H54 (cell line): Measurements from ENCODE around the gene GNAQ.
A peak's percentile ranks its signal among the peaks of the same experiment; 100 is the strongest.

Experiments
- DNase-seq: peaks from one replicate; pipeline ENCODE4 v3.0.0; 2011; ENCODE audit warnings: low spot score, mixed read lengths; ENCODE audit not compliant: insufficient read length
- FAIRE-seq: peaks from 3 replicates; lab custom pipeline; 2011; peaks lifted over from hg19 to GRCh38; lab: Jason Lieb, UNC
- POLR2A ChIP-seq: IDR thresholded peaks from 2 replicates; pipeline ENCODE4 v1.6.1; 2011; ENCODE audit warnings: low read depth, mild to moderate bottlenecking, low read length

GNAQ gene

DNA sequence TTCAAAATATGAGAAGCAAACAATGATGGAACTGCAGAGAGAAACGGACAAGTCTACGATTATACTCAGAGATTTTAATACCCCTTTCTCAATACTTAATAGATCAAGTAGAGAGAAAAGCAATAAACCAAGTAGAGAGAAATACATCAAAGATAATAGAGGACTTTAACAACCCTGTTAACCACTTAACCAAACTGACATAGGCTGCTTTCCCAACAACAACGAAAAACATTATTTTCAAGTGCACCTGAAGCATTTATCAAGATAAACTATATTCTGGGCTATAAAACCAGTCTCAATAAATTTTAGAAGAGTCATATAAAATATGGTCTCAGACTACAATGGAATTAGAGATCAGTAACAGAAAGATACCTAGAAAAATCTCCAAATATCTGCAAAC, 67.4 kb downstream of the GNAQ start:
- no peak for DNase-seq
- peak; percentile 65 for FAIRE-seq
- no peak for TF ChIP-seq POLR2A

- DNase-seq: no peak
- TF ChIP-seq POLR2A: no peak
- FAIRE-seq: peak; percentile 94
These were observed 70.1 kb downstream of the GNAQ start for GRCh38 chr9:77961541-77961940.

GRCh38 chr9:77960356-77961153, 71.1 kb downstream of the GNAQ start:
- TF ChIP-seq POLR2A: no peak
- DNase-seq: no peak
- FAIRE-seq: no peak

DNA sequence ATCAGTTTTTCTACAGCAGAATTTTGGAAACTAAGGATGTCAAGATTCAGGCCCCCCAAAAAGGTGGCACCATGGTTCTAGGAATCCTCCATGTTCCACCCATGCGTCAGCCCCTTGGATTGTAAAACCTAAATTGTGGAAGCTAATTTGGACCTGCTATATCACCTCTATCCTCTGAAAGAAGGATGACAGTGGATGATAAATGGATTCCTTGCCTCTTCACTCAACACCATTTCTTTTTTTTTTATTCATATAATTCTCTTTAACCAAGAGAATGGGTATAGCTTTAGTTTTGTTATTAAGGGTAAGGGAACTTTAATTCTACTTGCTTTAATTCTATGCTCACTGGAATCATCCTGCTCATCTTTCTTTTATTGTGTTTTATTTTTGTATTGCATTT, 71.8 kb downstream of the GNAQ start:
- TF ChIP-seq POLR2A: no peak
- DNase-seq (no peak), FAIRE-seq (no peak)

DNA sequence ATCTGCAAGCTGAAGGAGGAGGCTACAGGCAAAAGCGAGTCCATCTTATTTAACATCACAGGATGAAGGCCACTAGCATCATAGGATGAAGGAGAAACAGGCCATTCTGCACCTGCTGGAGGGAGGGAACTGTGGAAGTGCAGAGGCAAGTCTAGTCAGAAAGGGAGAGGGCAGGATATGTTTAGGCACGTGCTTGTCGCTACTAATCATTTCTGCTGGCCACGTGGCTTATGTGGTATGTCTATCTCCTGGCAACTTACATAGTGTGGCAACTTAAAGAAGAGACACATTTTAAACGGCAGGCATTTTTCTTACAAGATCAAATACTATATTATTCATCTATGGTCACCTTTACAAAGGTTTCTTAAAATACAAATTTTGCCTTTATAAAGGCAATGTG, 74.0 kb downstream of the GNAQ start:
- TF ChIP-seq POLR2A: no peak
- no peak for DNase-seq
- peak; percentile 84 for FAIRE-seq

- TF ChIP-seq POLR2A: no peak
- FAIRE-seq: no peak
- no peak for DNase-seq
These were observed 75.1 kb downstream of the GNAQ start for GRCh38 chr9:77956555-77956954.

DNA sequence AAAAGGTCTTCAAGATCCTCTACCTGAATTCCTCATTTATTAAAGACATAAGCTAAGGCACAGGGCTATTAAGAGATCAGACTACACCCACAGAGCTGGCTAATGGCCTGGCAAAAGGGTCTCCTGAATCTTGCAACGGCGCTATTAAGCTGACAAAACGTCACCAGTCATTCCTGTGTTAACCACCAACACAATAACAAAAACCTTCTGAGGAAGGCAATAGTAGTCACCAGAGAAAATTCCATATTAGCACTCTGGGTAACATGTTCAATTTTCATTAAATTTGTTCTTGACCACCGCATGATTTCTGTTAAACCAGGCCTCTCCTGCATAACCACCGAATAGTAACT, 77.0 kb downstream of the GNAQ start:
- DNase-seq (no peak), FAIRE-seq (no peak)
- no peak for TF ChIP-seq POLR2A

DNA sequence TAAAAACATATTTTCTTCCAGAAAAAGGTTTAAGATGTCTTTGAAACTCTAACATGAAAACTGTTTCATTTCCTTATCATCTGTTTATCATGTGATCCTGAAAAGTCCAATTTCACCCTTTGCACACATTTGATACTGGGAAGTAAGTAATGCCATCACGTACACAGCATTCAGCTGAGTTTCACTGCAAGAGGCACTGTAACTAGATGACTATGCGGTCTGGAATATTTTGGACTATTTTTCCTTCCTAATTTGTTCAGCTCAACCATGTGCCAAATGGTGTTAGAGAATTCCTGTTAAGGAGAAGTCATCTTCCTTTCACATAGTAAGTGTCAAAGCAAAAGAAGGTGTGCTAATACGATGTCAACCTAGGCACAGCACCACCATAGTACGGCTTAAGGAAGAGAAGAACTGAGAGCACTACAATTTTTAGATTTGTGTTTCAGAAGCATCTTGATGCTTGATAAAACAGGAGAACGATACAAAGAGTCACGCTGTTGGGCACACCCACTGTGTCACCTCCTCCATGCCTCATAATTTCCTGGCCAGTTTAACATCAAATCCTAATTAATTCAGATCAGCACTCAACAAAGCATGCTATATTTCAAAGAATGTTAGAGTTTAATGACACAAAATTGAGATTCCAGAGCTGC, 77.5 kb downstream of the GNAQ start:
- FAIRE-seq (peak; percentile 84), DNase-seq (no peak)
- TF ChIP-seq POLR2A: no peak

- no peak for TF ChIP-seq POLR2A
- DNase-seq (no peak), FAIRE-seq (no peak)
These were observed 78.0 kb downstream of the GNAQ start for GRCh38 chr9:77953590-77953989.

DNA sequence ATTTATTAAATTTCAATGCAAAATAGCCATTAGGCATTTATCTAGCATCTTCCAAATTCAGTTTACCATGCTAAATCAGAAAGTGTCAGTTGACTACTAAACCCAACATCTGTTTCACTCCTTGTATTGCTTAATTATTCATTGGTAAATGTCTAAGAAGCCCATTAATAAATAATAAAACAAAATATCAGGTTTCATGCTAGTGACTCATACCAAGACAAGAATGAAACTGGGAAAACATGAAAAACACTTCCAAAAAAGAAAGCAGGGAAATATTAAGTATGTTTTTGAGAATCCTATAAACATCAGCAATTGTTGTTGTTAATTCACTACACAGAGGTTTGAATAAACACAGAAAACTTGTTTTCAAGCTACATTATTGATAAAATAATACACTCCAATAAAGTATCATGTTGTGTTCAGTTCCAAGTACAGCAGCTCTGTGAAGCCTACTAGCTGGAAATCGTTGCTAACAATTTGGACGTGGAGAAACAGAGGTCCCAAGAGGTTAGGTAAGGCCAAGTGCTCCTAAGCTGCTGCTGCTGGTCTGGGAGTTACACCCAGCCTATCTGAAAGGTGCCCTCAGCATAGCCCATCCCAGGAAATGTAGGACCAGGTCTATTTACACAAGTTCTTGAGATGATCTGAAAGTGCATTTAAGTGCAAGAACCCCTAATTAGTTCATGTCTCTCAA, 78.8 kb downstream of the GNAQ start:
- no peak for TF ChIP-seq POLR2A
- FAIRE-seq: peak; percentile 23
- DNase-seq: no peak

- DNase-seq (no peak), FAIRE-seq (no peak)
- TF ChIP-seq POLR2A: no peak
These were observed 80.2 kb downstream of the GNAQ start for GRCh38 chr9:77951369-77951768.

GRCh38 chr9:77949751-77950436, 81.7 kb downstream of the GNAQ start:
- FAIRE-seq (peak; percentile 57), DNase-seq (no peak)
- no peak for TF ChIP-seq POLR2A

GRCh38 chr9:77947651-77948050, 84.0 kb downstream of the GNAQ start:
- no peak for TF ChIP-seq POLR2A
- no peak for FAIRE-seq
- no peak for DNase-seq

DNA sequence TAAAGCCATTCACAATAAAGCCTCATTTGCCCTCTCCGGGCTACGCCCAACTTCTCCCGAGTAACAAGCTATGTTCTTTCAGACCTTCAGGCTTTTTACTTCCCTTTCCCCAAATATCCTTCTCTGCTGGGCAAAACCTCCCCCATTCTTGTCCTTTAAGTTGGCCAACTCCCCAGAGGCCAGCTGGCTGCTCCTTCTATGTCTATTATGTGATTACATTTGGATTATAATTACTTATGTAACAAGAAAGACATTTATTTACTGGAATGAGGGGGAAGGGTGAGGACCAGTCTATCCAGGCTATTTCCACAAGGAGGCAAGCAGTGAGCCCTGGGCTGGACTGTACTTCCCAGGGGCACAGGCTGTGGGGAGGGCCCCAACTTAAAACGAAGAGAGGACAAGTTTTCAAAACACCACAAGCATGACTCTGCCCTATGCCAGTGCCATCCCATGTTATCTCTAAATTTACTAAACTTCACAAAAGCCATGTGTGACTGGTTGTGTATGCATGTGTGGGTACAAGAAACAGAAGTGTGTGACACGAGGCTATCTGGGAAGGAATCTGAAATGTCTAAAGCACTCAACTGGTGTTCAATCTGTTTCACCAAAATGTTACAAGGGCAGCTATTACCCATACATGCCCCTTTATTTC, 84.5 kb downstream of the GNAQ start:
- no peak for DNase-seq
- FAIRE-seq: no peak

More for the DNA sequence above, 84.5 kb downstream of the GNAQ start:
- TF ChIP-seq POLR2A: no peak
